Activated CD4-positive, CD25-positive, alpha-beta regulatory T cell (primary cell): ENCODE measurements around the gene HADHB.
"Not testable (repeated sequence)": the region's sequence is repeated elsewhere in the genome, so short reads cannot be mapped to it uniquely, and the experiment has no call there.

ENCODE experiments used
- DNase-seq, 4 experiments: peaks; one replicate each; lab custom pipeline; 2025; lab: John Stamatoyannopoulos, UW

Gene HADHB

DNA sequence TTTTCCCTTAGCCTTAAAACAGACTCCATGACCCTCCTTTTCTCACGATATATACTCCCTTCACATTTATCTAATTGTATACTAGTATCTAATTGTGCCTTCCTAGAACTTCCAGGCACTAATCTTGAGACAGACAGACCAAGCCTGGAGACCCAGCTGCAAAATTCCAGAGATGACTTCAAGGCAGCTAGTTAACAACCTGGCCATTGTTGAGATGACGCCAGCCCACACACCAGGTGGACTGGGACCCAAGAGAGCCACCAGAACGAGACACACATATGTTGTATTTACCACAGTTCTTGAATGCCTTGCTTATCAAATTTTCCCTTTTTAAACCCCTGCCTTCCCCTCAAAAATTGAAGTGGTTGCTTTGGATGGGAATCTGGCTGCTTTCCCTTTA is 52.3 kb downstream of the HADHB start:
- no peak for DNase-seq

- DNase-seq: no peak
Measured at GRCh38 chr2:26298286-26298637, 53.5 kb downstream of the HADHB start.

DNA sequence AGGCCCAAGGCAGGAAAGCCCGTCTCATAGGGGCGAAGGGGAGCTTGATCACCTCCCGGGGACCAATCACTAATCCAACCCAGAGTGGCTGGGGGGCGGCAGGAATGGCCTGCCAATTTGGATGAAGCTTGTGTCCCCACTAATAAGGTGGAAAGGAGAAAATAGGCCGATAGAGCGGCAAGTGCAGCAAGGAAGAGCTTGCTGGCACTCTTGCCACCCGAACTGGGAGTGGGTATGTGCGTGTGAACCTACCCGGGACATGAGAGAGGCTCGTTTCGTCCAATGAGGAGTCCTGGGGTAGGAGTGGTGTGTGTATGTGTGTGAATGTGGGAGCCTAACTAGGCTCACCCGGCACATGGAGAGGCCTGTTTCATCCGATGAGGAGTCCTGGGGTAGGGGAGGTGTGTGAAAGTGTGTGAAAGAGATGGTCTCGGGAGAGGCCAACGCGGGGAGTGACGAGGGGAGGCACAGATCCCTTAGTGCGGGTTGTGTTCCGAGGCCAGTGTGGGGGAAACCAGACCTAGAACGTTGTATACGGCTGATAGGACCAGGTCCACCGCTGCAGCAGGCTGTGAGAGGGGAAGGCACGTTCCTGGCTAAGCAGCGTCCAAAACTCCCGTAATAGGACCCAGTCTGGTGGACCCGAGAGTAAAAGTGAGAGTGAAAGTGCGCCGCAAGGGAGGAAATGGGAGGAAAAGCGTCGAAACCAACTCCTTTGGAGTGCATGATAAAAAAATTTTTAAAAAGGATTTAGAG is 54.1 kb downstream of the HADHB start:
- no peak for DNase-seq

DNA sequence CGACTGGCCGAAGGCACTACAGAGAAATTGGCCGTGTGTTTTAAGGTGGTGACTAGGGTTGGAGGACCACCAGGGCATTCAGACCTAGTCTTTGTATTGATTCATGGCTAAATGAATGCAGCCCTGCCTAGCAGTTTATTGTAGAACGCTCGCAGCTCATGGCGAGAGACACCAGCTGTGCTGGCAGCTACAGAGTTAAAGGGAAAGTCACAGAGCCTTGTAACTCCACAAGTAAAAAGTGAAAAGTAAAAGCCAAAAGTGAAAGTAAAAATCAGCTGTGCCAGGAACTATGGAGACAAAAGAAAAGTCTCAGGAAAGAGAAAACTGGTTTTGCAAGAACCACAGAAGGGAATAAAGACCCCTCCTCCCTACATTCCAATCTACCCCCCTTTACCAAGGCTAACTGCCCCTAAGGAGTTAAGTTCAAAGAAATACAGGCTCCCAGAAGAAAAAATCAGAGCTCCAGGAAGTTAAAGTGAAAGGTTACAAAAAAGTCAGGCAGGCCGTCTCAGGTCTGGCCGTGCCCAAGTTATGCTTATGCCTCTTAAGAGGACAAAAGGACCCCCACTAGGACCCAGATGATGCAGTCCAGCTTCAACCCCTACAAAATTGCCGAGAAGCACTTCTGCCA is 54.8 kb downstream of the HADHB start:
- DNase-seq: no peak

- DNase-seq: no peak
Measured at GRCh38 chr2:26300234-26300925, 55.6 kb downstream of the HADHB start.

DNA sequence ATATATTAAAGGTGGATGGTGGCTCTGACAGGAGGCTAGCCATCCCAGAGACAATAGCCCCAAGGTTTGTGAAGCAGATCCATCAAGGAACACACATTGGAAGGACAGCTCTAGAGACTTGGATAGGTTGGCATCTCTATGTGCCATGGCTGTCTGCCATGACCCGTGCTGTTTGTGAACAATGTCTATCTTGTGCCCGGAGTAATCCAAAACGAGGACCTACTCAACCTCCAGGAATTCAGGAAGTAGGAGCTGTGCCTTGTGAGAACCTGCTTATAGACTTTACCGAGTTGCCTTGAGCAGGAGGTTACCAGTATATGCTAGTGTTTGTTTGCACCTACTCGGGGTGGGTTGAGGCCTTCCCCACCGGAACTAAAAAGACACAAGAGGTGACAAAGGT is 58.1 kb downstream of the HADHB start:
- DNase-seq: no peak

DNA sequence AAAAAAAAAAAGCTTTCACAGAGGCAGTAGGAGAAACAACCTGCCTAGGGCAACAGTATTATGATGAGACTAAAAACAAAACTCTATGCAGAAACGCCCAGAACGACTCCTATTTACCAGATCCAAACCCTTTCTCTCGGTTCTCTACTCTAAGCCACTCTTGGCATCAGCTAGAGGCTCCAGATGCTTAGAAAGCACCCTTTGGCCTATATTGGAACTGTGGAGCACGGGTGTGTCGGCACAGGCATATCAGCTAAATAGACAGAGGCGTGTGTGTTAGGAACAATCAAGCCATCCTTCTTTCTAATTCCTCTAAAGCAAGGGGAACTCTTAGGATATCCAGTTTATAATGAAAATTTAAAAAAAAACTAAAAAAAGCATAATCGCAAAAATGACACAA is 60.4 kb downstream of the HADHB start:
- DNase-seq: not testable (repeated sequence)

GRCh38 chr2:26305540-26305939 is 60.8 kb downstream of the HADHB start:
- no peak for DNase-seq

DNA sequence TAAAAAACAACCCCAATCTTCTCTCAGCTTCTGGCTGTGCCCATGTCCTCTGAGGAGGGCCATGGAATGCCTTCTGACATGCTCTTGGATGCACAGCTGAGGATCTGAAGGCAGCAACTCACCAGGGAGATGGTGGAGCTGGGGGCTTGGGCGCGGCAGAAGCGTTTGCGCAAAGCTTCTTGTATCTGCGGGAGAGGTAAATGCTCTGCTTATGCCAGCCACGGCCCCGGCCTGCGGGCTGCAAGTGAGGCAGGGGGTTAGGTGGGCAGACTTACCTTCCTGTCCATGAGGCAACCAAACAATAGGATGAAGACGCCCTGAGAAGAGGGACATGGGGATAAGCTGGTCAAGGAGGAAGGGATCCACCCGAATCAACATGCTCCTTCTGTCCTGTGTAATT is 65.2 kb downstream of the HADHB start:
- no peak for DNase-seq

DNA sequence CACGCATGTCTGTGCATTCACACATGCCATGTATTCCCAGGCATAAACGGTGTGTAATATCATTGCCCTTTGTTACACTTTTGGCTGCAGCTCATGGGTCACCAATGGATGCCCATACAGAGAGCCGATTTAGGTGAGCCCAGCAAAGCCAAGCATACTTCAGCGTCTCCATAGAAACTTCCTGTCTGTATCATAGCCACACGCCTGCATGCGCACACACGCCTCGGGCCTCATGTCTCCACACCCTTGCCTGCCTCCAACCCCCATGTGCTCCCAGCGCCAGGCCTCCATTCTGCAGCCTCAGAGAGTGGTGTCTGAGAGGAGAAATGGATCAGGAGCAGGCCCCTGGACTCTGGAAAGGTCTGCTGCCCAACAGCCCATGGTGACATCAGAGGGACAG is 67.7 kb downstream of the HADHB start:
- DNase-seq: no peak

DNA sequence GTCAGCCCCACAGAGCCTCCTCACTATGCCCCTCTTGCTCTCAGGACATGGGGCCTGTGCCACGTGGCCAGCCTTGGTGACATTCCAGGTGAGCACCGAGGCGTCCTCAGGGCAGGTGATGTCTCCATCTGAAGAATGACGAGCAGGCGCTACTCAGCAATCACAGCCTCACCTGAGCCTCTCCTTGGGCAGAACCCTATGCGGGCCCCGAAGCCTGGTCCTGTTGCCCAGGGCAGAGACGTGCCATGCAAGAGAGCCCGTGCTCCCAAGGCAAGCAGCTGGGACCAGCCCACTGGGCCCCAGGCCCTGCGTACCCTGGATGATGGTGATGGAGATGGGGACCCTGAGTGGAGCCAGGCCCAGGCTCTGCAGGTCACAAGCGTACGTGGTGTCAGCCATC is 68.7 kb downstream of the HADHB start:
- DNase-seq: no peak

DNA sequence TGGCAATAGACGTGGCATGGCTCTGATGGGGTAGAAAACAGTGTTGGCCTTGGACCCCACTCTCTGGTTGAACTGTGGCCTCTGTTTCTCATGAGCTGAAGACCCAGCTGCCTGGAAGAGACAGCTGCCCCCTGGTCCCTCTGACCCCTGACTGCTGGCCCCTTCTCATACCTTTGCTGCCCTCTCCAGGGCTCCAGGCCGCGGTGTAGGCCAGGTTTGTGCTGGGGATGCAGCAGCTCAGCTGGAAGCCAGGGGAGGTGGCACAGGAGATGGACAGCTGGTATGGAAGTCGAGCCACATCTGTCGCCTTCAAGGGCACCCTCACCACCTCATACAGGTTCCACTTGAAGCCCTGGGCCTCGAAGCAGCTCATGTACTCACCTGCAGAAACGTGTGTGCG is 69.5 kb downstream of the HADHB start:
- DNase-seq: no peak

- DNase-seq: no peak
Measured at GRCh38 chr2:26316041-26316440, 71.3 kb downstream of the HADHB start.

DNA sequence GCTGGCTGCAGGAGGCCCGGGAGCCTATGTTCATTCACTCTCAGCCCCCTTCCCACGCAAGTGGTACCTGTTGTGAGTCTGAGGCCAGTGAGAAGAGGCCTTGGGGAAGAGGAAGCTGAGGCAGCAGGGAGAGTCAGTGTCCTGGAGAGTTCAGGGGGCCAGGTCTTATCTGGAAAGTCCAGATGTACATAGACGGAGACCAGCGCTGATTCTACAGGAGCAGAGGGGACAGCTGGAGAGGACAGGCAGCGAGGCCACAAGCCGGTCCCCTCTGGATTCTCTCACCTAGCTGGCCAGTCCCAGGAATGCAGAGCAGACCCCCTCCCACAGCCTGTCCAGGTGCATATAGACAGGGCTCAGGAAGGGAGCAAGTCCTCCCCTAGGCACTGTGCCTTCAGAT is 72.1 kb downstream of the HADHB start:
- DNase-seq: no peak

DNA sequence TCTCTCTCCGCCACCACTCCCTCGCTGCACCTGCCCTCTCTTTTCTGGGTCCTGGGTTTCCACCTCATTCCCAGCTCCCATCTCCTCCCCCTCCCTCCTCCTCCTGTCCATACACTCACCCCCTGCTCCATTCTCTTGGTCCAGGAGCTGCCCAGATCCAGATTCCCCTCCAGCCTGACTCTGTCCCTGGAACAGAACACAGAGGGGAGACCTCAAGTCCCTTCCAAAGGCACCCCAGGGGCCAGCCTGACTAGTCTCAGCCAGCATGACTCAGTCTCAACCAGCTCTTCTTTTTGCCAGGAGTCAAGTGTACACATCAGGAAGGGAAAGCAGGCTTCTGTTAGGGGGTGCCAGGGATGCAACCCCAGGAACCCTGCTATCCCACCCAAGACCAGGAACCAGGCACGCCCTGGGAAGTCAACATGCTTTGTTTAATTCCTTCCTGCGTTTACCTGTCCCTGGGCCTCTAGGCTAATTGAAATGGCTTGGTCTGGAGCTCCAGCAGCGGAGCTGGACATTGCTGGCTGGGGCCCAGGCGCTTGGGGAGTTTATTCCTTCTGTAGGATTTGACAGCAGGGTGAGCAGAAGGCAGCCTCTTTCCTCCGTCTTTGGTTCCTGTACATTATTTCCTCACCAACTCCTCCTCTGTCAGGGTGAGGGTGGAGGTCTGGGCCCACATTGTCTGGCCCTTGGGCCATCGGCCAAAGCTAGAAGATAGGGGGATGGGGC is 72.8 kb downstream of the HADHB start:
- no peak for DNase-seq

- no peak for DNase-seq
Measured at GRCh38 chr2:26318950-26319349, 74.2 kb downstream of the HADHB start.

- not testable (repeated sequence) for DNase-seq
Measured at GRCh38 chr2:26324479-26324878, 79.7 kb downstream of the HADHB start.

- DNase-seq: no peak
Measured at GRCh38 chr2:26324903-26325302, 80.2 kb downstream of the HADHB start.

DNA sequence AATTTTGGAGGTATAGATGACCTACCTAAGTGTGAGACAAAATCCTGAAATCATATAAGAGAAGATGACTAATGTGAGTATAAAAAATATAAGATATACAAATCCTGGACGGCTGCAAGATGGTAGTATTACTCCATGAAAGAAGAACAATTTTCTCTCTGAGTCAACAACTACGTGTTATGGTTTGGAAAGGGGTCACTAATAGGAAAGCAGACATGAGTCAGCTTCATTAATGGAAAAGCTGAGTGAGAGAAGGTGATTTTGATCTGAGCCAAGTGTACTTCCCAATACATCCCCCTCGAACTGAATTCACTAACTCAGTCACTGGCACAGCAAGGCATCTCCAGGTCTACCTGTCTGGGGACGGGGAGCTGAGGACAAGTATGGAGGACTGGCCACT is 81.1 kb downstream of the HADHB start:
- DNase-seq: no peak

GRCh38 chr2:26326514-26326913 is 81.8 kb downstream of the HADHB start:
- no peak for DNase-seq

- no peak for DNase-seq
Measured at GRCh38 chr2:26327291-26328272, 82.8 kb downstream of the HADHB start.
